Progenitor cell of endocrine pancreas (in vitro differentiated cells): ENCODE results near the gene WDR49. TPM values are rescaled to one million over a fixed set of nuclear protein-coding genes. Genes with fewer than 3 reads are reported as not detected.

ENCODE experiments used
- DNase-seq: peaks from one replicate; pipeline ENCODE4 v3.0.0; 2021; ENCODE audit warnings: low spot score; ENCODE audit not compliant: unreplicated experiment
- H3K27ac Mint-ChIP-seq: 2 replicates; pipeline ENCODE4 v1.8.0; 2021; ENCODE audit warnings: mild to moderate bottlenecking, moderate library complexity, mixed read lengths
- H3K27me3 Mint-ChIP-seq: 2 replicates; pipeline ENCODE4 v1.8.0; 2021; ENCODE audit warnings: mixed read lengths
- H3K36me3 Mint-ChIP-seq: 2 replicates; pipeline ENCODE4 v1.8.0; 2022; ENCODE audit warnings: mixed read lengths; ENCODE audit not compliant: insufficient read depth
- H3K4me1 Mint-ChIP-seq: 2 replicates; pipeline ENCODE4 v1.8.0; 2021; ENCODE audit warnings: low read depth, mixed read lengths
- H3K4me3 Mint-ChIP-seq: 2 replicates; pipeline ENCODE4 v1.8.0; 2021; ENCODE audit warnings: low read depth, mild to moderate bottlenecking, moderate library complexity, mixed read lengths
- H3K9me3 Mint-ChIP-seq: 2 replicates; pipeline ENCODE4 v1.8.0; 2021; ENCODE audit warnings: low read depth, mixed read lengths
- total RNA-seq: library from RNA; stranded (reverse); gene quantifications from 2 replicates; pipeline ENCODE4 v1.2.1, GENCODE V29; 2021
- TF ChIP-seq, protein P1 (sequence below): fragments of 200-600 bp; sonication (generic); IDR thresholded peaks from one replicate; pipeline ENCODE4 v1.5.0; 2021; ENCODE audit warnings: antibody characterized with exemption, mild to moderate bottlenecking; ENCODE audit not compliant: unreplicated experiment

WDR49 gene
- total RNA-seq, 1 donor from 2014 or later = 0.43 TPM

DNA sequence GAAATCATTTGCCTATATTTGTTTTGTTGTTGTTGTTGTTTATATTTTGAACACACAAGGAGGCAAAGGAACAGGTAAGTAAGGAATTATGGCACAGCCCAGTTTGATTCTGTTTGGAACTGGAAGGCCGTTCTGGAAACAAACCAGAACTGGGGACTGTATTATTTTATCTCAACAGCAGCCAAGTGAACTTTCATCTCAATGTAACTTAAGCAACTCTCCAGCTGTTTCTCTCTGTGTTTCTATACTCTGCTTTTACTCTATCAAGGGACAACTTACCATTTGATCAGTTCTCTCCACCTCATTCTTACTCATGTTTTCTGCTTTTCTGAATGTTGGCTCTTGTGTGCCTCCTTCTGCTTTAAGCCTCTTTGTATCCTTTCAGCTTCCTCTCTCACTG is 16.0 kb upstream of the WDR49 start:
- Mint-ChIP-seq H3K27ac (no peak overlapping the region), H3K9me3 (peaks cover 6% of the 10 kb centered on the region), H3K27me3 (no peaks in the 10 kb centered on the region), H3K36me3 (peaks cover 12% of the 10 kb centered on the region), H3K4me3 (no peak overlapping the region), H3K4me1 (no peaks in the 10 kb centered on the region)
- TF ChIP-seq, protein P1, sequence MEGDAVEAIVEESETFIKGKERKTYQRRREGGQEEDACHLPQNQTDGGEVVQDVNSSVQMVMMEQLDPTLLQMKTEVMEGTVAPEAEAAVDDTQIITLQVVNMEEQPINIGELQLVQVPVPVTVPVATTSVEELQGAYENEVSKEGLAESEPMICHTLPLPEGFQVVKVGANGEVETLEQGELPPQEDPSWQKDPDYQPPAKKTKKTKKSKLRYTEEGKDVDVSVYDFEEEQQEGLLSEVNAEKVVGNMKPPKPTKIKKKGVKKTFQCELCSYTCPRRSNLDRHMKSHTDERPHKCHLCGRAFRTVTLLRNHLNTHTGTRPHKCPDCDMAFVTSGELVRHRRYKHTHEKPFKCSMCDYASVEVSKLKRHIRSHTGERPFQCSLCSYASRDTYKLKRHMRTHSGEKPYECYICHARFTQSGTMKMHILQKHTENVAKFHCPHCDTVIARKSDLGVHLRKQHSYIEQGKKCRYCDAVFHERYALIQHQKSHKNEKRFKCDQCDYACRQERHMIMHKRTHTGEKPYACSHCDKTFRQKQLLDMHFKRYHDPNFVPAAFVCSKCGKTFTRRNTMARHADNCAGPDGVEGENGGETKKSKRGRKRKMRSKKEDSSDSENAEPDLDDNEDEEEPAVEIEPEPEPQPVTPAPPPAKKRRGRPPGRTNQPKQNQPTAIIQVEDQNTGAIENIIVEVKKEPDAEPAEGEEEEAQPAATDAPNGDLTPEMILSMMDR = no peak
- no peak for DNase-seq

DNA sequence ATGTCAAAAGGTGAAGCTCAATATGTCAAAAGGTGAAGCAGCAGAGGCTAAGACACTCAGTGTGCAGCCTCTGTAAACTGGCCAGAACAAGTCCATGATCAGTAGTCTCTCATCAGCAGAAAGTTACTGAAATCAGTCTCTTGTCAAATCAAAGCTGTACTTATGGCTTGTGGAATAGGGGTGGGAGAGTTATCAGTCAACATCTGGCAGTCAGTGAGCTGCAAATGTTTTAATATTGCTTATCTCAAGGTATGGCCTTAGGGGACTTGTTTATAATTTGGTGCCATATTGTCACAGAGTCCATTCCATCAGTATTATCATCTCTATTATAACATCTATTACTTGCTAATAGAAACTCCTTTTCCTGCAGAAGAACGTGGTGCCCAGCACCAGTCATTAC is 14.9 kb upstream of the WDR49 start:
- no peaks in the 10 kb centered on the region for H3K4me1 Mint-ChIP-seq
- no peak for DNase-seq
- H3K36me3 Mint-ChIP-seq = peaks cover 3% of the 10 kb centered on the region
- H3K4me3 Mint-ChIP-seq = no peak overlapping the region
- TF ChIP-seq, protein P1 = no peak
- H3K27me3 Mint-ChIP-seq = no peaks in the 10 kb centered on the region
- no peak overlapping the region for H3K27ac Mint-ChIP-seq
- H3K9me3 Mint-ChIP-seq = peaks cover 6% of the 10 kb centered on the region

DNA sequence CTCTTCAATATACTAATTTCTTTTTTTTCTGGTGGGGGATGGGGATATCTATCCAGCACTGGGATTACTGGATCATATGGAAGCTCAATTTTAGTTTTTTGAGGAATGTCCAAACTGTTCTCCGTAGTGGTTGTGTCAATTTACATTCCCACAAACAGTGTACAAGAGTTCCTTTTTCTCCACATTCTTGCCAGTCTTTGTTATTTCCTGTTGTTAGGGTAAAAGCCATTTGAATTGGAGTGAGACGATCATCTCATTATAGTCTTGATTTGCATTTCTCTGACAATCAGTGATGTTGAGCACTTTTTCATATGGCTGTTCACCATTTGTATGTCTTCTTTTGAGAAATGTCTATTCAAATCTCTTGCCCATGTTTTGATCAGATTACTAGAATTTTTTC is 12.8 kb upstream of the WDR49 start:
- H3K9me3 Mint-ChIP-seq = peaks cover 6% of the 10 kb centered on the region
- no peak overlapping the region for H3K27ac Mint-ChIP-seq
- H3K4me3 Mint-ChIP-seq = no peak overlapping the region
- TF ChIP-seq, protein P1 = no peak
- no peak for DNase-seq
- H3K27me3 Mint-ChIP-seq = no peaks in the 10 kb centered on the region
- H3K36me3 Mint-ChIP-seq = no peaks in the 10 kb centered on the region
- no peaks in the 10 kb centered on the region for H3K4me1 Mint-ChIP-seq

DNA sequence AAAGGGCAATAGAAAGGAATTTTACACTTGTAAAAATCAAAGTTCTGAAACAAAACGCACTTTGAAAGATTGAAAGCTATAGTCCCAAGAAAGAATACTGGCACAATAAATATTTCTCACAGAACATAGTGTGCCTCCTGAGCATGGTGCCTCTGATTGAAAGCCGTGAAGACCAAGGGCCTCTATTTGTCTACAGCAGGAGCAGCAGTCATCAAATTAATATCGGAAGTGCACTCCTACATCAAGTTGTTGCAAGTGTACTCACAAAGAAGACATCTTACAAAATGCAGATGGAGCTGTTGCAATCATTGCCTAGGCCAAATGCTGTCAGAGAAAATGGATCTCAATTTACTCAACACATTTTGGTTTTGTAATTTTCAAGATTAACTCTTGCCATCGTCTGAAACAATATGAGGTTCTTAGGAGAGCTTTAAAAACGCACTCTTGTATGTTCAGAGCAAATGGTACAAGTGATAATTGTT is 9.2 kb upstream of the WDR49 start:
- Mint-ChIP-seq H3K4me1 (no peaks in the 10 kb centered on the region), H3K27ac (no peak overlapping the region), H3K27me3 (no peaks in the 10 kb centered on the region), H3K36me3 (no peaks in the 10 kb centered on the region), H3K4me3 (no peak overlapping the region), H3K9me3 (peaks cover 6% of the 10 kb centered on the region)
- TF ChIP-seq, protein P1 = no peak
- DNase-seq = no peak

DNA sequence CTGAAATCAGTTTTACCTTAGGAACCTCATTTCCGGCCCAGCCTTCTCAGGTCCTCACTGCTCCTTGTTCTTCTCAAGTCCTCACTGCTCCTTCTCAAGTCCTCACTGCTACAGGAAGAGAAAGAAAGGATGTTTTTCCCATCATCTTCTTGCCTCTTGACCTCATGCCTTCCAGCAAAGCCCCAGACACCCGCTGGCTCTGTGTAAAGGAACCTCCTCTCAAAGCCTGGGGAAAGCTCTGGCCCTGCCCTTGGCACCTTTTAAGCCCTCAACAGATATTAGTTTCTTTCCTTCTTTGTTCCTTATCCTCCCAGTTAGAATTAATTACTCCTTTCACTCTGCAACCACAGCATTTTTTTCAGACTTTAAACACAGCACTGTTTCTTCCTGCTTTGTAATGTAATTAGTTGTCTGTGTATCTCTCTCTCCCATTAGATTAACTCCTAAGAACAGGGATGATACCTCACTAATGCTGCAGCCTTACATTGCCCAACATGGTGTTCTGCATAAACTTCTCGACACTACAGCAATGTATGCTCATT is 4.0 kb upstream of the WDR49 start:
- TF ChIP-seq, protein P1 = no peak
- Mint-ChIP-seq H3K9me3 (no peaks in the 10 kb centered on the region), H3K27me3 (no peaks in the 10 kb centered on the region), H3K27ac (no peak overlapping the region), H3K4me3 (no peak overlapping the region), H3K36me3 (no peaks in the 10 kb centered on the region), H3K4me1 (peaks cover 7% of the 10 kb centered on the region)
- DNase-seq = no peak
